OCI-LY7 (cell line): ENCODE results near the gene ADAMTS20. TPM values are rescaled to one million over a fixed set of nuclear protein-coding genes. Genes with fewer than 3 reads are reported as not detected.

Experiments
- BruUV-seq: library from RNA; stranded (reverse); fragments of 400-500 nt; replicated peaks from 2 replicates; lab custom pipeline; 2021; lab: Mats Ljungman, UMichigan
- CTCF ChIA-PET: fragments of 300-600 bp; sonication (Branson Sonifier 250); formaldehyde crosslinking; loops from one replicate; lab custom pipeline; 2022; ENCODE audit warnings: antibody characterized with exemption; ENCODE audit not compliant: unreplicated experiment; lab: Charles Lee
- POLR2A ChIA-PET: fragments of 300-600 bp; sonication (Branson Sonifier 250); formaldehyde crosslinking; loops from one replicate; lab custom pipeline; 2022; ENCODE audit warnings: antibody characterized with exemption; lab: Charles Lee
- DNase-seq: peaks from one replicate; pipeline ENCODE4 v3.0.0-alpha.2; 2015; ENCODE audit warnings: low spot score
- H2AFZ ChIP-seq: fragments of 200-600 bp; sonication (generic), shearing (Covaris generic); 2 replicates; pipeline ENCODE4 v1.6.1; 2014; ENCODE audit warnings: mild to moderate bottlenecking, antibody characterized with exemption, low read length, moderate library complexity
- H3K27ac ChIP-seq: fragments of 200-600 bp; sonication (generic); 2 replicates; pipeline ENCODE4 v1.5.1; 2014; ENCODE audit warnings: mixed run types, low read depth, mild to moderate bottlenecking, moderate library complexity, low read length, inconsistent platforms; ENCODE audit not compliant: poor library complexity, severe bottlenecking
- H3K36me3 ChIP-seq: fragments of 200-600 bp; sonication (generic); 2 replicates; pipeline ENCODE4 v1.6.1; 2014; ENCODE audit warnings: mild to moderate bottlenecking, antibody characterized with exemption, low read length, moderate library complexity, mixed read lengths; ENCODE audit not compliant: insufficient read depth
- H3K4me1 ChIP-seq: fragments of 200-600 bp; sonication (generic); 2 replicates; pipeline ENCODE4 v1.5.1; 2014; ENCODE audit warnings: mild to moderate bottlenecking, low read length; ENCODE audit not compliant: insufficient read depth, poor library complexity, severe bottlenecking
- H3K4me2 ChIP-seq: fragments of 200-600 bp; sonication (generic); 2 replicates; pipeline ENCODE4 v1.6.1; 2014; ENCODE audit warnings: mild to moderate bottlenecking, low read length
- H3K4me3 ChIP-seq: fragments of 200-600 bp; sonication (generic); 2 replicates; pipeline ENCODE4 v1.5.1; 2014; ENCODE audit warnings: mild to moderate bottlenecking, low read depth, low read length; ENCODE audit not compliant: poor library complexity, severe bottlenecking
- H3K79me2 ChIP-seq: fragments of 200-600 bp; sonication (generic); 2 replicates; pipeline ENCODE4 v1.6.1; 2016; ENCODE audit warnings: low read depth, mild to moderate bottlenecking, low read length, moderate library complexity, mixed read lengths; ENCODE audit not compliant: insufficient read depth
- H3K9me2 ChIP-seq: fragments of 200-600 bp; sonication (generic); 2 replicates; pipeline ENCODE4 v1.6.1; 2016; ENCODE audit warnings: mild to moderate bottlenecking, low read length, mixed read lengths; ENCODE audit not compliant: insufficient read depth
- H3K9me3 ChIP-seq: fragments of 200-600 bp; sonication (generic); 2 replicates; pipeline ENCODE4 v1.6.1; 2014; ENCODE audit warnings: mild to moderate bottlenecking, mixed run types, low read length, mixed read lengths
- H4K20me1 ChIP-seq: fragments of 200-600 bp; sonication (generic); 2 replicates; pipeline ENCODE4 v1.6.1; 2014; ENCODE audit warnings: mild to moderate bottlenecking, antibody characterized with exemption, low read length, moderate library complexity, mixed read lengths; ENCODE audit not compliant: insufficient read depth
- EZH2phosphoT487 ChIP-seq: fragments of 200-600 bp; sonication (generic); IDR thresholded peaks from 2 replicates; pipeline ENCODE4 v1.6.1; 2018; ENCODE audit warnings: low read depth, borderline replicate concordance, mild to moderate bottlenecking, mixed run types, antibody characterized with exemption, low read length, moderate library complexity, mixed read lengths
- intact Hi-C: fragments of 100-400 bp; cut with micrococcal nuclease; formaldehyde crosslinking; loops from one replicate; pipeline ENCODE4 v1.10.0; 2022; ENCODE audit not compliant: unreplicated experiment
- total RNA-seq, 2 experiments: library from RNA; depleted of rRNA in 1 of 2; stranded (reverse); fragments of >200 nt in 1 of 2; shearing (Covaris generic) in 1 of 2; gene quantifications; 2 replicates each; pipeline ENCODE4 v1.2.3, GENCODE V29; 2014 to 2022
- TF ChIP-seq, protein P1 (sequence below): fragments of 200-600 bp; sonication (generic); conservative IDR thresholded peaks from 2 replicates; pipeline ENCODE4 v1.5.1; 2014; ENCODE audit warnings: mild to moderate bottlenecking, antibody characterized with exemption, low read length, moderate library complexity, mixed read lengths

ADAMTS20 gene
- total RNA-seq, 2 experiments from 2014 or later = not detected

DNA sequence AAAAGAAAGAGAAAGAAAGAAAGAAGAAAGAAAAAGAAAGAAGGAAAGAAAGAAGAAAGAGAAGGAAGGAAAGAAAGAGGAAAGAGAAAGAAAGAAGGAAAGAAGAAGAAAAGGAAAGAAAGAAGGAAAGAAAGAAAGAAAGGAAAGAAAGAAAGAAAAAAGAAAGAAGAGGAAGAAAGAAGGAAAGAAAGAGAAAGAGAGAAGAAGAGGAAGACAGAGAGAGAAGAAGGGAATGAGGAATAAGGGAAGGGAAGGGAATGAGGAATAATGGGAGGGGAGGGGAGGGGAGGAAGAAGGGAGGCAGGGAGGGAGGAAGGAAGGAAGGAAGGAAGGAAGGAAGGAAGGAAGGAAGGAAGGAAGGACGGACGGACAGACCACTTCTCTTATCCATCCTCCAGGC is 246.9 kb downstream of the ADAMTS20 start:
- no peak overlapping the region for H2AFZ ChIP-seq
- intact Hi-C loops = no loop called here
- ChIA-PET POLR2A (interaction anchor here (1.1 kb wide), 1 partner anchor 10 kb away, joined by 3 read pairs; no protein-coding TSS in a partner anchor), CTCF (no interaction called here)
- no peaks in the 10 kb centered on the region for H3K4me1 ChIP-seq
- no peaks in the 10 kb centered on the region for H3K9me3 ChIP-seq
- no peaks in the 10 kb centered on the region for H3K79me2 ChIP-seq
- no peak for TF ChIP-seq EZH2phosphoT487
- TF ChIP-seq, protein P1, sequence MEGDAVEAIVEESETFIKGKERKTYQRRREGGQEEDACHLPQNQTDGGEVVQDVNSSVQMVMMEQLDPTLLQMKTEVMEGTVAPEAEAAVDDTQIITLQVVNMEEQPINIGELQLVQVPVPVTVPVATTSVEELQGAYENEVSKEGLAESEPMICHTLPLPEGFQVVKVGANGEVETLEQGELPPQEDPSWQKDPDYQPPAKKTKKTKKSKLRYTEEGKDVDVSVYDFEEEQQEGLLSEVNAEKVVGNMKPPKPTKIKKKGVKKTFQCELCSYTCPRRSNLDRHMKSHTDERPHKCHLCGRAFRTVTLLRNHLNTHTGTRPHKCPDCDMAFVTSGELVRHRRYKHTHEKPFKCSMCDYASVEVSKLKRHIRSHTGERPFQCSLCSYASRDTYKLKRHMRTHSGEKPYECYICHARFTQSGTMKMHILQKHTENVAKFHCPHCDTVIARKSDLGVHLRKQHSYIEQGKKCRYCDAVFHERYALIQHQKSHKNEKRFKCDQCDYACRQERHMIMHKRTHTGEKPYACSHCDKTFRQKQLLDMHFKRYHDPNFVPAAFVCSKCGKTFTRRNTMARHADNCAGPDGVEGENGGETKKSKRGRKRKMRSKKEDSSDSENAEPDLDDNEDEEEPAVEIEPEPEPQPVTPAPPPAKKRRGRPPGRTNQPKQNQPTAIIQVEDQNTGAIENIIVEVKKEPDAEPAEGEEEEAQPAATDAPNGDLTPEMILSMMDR = no peak
- H4K20me1 ChIP-seq = no peaks in the 10 kb centered on the region
- no peak overlapping the region for H3K4me3 ChIP-seq
- no peaks in the 10 kb centered on the region for H3K9me2 ChIP-seq
- H3K4me2 ChIP-seq = no peak overlapping the region
- BruUV-seq = no TSS peak
- H3K27ac ChIP-seq = no peak overlapping the region
- DNase-seq = no peak
- no peaks in the 10 kb centered on the region for H3K36me3 ChIP-seq

Other genes starting within 250 kb of the ADAMTS20 start
- gene PUS7L, start 206.6 kb upstream of the ADAMTS20 start, total RNA-seq (2014; rRNA removed; shearing (Covaris generic)) = 20.5 and 21.1 TPM in 2 replicates
- 23.3 and 27.0 TPM in 2 replicates for gene PUS7L, start 206.6 kb upstream of the ADAMTS20 start, total RNA-seq (2022)
- 17.3 and 17.9 TPM in 2 replicates for gene IRAK4, start 206.7 kb upstream of the ADAMTS20 start, total RNA-seq (2014; rRNA removed; shearing (Covaris generic))
- 28.9 and 31.7 TPM in 2 replicates for gene IRAK4, start 206.7 kb upstream of the ADAMTS20 start, total RNA-seq (2022)